CD1c-positive myeloid dendritic cell (primary cell): ENCODE data around the gene PRR5L.

Experiments
- DNase-seq: peaks from one replicate; pipeline ENCODE4 v3.0.0-alpha.2; 2016; ENCODE audit errors: extremely low spot score

Gene PRR5L

DNA sequence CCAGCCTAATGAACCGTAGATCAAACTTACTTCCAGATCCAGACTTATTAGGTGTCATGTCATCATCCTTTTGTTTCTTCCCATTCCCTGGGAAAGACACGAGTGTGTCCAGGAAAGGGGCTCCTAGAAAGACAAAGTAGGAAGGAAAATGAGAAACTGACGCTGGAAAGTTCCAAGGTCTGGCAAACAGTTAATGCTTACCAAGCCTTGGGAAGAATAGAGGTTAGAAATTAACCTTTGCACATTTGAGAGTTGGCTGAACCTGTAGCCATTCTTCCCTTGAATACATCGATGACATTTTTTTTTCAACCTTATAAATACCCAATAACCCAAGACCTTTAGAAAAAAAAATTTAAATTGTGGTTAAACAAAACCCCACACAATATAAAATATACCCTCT is 136.7 kb downstream of the PRR5L start:
- no peak for DNase-seq

DNA sequence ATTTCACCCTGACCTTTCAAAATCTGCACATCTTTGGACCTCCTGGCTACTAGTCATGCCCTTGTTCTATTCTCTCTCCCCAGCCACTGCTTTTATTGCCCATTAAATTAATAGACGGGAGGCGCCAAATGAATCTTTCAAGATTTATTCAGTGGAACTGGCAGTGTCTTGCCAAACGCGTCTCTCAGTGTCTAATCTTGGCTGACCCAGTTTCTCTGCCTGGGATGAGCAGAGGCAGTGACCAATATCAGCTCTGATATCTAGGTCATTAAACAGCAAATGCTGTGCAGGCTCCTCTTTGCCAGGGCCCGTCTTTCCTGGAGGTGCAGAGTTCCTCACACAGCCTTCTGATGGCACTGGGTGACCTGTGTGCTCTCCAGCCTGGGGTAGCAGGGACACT is 140.0 kb downstream of the PRR5L start:
- DNase-seq: no peak

DNA sequence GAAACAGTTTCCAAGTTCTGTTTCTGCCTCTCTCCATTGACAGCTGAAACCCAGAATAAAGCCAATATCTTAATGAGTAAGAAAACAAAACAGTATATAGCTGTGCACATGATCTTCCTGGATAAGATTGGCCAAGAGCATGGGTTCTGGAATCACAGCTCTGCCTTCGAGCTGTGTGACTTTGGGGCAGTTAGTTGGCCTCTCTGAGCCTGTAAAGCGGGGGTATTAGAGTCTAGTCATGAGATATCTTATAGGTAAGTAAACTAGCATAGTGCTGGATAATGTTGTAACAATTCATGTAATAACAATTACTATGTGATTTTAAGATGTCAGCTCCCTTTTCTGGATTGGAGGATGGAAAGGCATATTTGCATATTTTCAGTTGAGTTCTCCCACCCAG is 140.5 kb downstream of the PRR5L start:
- DNase-seq: no peak

DNA sequence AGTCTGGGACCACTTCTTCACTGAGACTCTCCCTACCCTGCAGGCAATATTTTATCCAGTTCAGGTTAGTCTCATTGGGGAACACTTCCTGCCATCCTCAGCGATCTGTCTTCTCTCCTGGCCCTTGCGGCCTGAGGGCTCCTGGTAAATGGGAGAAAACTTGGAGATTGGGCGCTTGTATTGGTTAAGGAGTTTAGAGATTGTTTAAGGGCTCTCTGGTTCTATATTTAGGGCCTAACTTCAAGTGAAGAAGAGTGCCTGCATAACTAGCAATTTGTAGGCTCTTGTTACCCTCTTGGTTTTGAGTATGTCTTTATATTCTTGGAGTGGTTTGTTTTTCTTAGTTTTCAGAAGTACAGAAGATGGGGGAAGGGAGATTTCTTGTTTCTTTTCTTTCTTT is 141.3 kb downstream of the PRR5L start:
- DNase-seq: no peak

DNA sequence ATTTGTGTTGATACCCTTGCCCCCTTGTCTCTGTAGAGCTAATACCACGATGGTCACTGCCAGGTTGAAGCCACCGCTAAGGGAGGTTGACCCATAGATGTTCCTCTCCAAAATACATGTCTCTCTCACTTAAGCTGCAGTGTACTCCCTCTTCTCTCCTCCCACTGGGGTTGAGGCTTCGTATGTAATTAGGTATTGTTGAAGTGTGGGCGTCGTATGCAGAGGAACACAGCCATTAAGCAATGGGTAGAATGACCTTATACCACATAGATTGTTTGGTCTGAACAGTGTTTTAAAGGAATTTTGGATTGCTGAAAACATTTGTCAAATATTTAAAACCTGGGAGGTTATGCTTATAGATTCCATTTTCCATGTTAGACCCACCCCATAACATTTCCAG is 142.0 kb downstream of the PRR5L start:
- no peak for DNase-seq

DNA sequence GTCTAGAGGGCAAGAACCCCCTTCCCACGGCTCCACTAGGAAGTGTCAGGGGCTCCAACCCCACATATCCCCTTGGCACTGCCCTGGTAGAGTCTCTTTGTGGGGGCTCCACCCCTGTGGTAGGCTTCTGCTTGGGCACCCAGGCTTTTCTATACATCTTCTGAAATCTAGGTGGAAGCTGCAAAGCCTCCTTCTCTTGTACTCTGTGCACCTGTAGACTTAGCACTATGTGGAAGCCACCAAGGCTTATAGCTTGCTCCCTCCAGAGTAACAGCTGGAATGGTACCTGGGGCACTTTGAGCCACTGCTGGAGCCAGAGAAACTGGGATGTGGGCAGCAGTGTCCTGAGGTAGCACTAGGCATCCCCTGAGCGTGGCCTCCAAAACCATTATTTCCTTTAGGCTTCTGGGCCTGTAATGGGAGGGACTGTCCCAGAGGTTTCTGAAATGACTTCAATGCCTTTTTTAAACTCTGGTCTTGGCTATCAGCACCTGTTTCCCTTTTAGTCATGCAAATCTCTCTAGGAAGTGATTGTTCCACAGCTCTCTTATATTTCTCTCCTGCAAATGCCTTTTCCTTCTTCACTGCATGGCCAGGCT is 145.6 kb downstream of the PRR5L start:
- DNase-seq: no peak

DNA sequence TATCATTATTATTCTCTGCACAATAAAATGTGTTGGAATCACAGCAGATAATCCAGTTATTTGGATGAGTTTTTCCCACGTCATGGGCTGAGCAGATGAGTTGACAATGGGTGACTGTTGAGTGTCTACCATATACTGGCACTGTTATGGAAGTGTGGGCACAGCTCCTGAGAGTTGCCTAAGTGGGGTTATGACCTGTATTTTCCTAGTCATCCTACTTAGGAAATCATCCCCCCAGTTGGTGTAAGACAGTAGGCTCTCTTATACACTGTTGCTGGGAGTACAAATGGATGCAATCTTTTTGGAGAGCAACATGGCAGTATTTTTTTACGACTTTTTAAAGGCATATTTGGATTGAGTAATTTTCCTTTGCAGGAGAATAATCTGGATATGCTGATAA is 147.6 kb downstream of the PRR5L start:
- no peak for DNase-seq

DNA sequence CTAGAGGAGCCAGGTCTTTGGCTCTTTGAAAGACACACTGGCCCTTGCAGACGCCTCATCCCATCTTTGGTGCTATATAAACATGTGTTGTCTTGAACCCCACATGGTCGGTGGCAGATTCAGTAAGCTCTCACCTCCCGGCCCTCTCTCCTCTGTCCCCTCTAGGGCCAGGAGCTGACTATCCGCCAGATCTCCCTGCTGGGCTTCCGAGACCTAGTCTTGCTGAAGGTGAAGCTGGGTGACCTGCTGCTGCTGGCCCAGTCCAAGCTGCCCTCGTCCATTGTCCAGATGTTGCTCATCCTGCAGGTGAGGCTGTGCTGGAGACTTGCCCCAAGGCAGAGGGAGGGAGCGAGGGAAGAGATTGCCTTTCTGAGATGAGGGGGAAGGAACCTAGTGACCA is 150.0 kb downstream of the PRR5L start:
- DNase-seq: no peak

DNA sequence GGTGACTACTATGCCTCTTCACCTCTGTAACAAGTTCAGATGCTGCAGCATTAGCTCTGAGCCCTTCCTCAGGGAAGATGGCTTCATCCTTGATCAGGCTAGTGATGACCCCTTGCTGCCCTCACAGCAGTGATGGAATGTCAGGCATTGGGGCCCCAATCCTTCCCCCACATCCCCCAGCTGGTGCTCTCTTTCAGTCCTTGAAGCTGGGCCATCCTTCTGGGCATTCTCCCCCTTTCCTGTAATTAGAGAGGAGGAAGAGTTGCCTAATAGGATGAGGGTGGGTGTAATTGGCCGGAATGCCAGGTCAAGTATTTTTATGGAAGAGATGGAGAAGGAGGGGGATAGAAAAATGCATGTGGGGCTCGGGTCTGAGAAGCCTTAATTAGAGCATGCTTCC is 151.4 kb downstream of the PRR5L start:
- DNase-seq: no peak

DNA sequence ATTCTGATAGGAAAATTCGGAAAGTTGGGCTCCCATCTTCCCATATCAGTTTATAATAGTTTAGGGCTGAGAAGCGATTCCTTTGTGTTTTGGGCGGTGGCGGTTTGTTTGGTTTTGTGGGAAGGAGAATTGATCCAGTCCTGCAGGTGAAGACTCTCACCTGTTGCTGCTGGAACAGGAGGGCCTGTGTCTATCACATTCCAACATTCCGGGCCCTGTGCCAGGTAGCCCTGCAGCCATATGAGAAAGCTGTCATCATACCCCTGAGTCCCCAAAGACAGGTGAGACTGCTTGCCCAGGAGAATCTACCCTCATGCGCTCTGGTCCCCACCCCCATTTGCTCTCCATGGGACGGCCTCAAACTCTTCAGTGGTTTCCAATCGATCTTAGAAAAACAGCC is 151.9 kb downstream of the PRR5L start:
- no peak for DNase-seq

DNA sequence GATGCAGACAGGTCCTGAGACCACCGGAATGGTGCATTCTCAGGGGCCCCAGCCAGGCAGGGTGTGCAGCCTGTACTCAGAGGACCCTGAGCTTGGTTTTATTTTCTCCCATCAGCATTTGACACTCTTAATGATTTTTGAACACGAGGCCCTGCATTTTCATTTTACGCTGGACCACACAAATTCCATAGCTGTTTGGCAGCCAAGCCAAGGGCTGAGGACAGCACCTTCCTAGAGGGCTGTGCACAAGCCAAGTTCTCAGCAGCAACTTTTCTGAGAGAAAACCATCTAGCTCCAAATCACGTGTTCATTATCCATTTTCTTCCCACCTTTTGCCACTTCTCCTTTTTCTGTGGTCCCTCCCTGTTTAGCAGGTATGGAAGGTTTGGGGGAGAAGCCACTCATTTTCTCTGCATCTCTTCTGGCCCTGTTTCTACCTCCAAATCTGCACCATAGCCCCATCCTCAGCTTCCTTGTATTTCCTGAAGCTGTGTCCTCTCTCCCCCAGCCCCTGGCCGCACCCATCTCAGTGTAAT is 153.5 kb downstream of the PRR5L start:
- no peak for DNase-seq

DNA sequence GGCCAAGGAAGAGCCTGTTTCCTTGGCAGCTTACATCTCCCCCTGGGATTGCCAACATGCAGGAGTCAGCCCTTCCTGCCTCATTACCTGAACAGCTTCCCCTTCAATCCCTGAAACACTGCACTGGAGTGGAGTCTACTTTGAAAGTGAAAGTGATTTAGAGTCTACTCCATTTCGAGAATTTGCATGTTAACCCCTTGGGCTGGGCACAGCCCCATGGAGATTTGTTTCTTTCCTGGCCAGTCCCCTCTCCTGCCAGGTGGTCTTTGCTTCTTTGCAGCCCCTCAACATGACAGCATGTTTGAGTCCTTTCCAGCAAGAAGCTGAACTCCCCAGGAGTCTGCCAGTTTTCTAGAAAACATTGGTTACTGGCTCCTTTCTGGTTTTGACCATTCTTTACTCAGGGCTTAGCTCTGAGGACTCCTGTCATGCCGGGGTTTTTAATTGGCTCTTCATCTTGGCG is 154.1 kb downstream of the PRR5L start:
- DNase-seq: no peak

DNA sequence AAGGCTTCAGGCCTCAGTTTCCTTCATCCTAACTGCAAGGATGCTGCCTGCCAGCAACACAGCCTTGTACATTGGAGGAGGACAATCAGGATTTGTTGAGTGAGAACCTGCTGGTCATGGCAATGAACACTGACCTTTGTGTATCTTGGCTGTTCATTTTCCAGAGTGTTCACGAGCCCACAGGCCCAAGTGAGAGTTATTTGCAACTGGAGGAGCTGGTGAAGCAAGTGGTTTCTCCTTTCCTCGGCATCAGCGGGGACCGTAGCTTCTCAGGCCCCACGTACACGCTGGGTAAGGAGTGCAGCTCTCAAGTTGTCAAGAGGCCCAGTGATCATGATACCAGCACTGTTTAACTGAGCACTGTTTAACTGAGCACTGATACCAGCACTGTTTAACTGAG is 155.0 kb downstream of the PRR5L start:
- no peak for DNase-seq

DNA sequence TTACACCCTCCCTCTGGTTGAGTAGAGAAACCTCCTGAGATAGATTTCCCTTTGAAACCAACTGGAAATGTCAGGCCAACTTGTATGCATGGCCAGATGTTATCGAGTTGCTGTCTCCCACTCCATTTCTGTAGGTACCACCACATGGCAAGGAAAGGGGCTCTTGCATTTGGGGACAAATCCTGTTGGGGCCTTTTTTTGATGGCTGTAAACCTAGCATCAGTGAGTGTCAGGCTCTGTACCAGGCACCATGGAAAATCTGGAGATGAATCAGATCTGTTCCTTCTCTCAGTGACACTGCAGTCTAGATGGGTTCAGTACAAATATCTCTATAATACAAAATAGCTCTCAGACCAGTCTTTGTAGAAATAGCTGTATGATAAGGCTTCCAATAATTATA is 155.6 kb downstream of the PRR5L start:
- DNase-seq: no peak

DNA sequence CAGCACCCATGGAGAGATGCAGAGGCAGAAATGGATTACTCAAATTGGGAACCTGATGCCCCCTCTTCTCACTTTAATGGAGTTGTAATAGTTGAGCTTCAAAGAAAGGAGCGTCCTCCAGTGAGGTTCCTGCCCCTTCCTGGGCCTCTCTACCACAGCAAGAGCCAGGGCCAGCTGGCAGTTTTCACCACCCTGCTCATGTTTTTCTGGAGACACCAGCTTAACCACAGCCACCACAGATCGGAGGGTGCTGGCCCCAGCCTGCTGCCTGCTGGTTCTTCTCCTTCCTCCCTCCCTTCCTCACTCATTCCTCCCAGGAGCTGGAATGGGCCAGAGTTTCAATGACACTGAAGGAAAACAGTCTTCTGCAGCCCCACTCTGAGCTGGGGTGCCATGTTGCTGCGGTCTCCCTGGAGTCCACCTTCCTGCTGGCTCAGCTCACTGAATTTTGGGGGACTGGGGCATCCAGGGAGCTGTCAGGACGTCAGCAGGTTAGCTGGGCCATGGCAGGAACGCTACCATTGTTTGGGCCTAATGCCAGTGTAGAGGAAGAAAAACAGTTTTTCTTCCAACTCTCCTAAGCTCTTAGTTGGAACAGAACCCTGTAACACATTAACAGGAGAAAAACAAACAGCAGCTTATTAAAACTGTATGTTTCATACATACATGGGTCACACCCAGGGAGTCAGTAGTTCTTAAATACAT is 156.3 kb downstream of the PRR5L start:
- no peak for DNase-seq

DNA sequence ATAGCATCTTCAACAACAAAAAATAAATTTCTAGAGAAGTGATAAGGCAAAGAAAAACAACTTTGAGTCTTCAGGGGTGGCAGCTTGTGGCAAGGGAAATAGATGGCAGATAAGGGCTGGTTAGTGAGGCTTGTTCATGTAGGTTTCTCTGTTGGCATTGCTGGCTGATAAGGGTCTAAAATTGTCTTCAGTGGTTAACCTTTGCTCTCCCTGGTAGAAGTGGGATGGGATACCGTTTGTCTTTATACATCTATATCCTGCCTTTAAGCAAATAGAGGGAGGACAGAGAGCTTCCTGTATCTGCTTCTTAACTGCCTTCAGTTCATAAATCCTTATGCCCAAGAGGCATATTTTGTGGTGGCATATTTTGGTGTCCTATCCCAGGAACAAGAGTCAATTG is 156.9 kb downstream of the PRR5L start:
- no peak for DNase-seq

DNA sequence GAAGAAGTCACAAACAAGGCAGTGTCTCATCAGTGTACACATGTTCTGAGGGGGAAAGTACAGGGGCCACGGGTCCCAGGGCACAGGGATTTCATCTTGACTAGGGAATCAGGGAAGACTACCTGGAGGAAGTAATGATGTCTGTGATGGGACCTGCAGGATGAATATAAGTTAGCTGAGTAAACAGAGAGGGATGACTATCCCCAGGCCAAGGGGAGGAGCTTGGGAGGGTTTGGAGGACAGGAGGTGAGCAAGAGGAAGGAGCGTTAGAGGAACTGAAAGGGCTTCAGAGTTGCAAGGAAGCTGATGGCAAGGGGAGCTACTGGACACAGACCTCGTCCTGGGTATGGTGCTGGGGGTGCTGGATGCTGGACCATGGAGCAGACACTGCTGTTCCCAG is 157.6 kb downstream of the PRR5L start:
- DNase-seq: peak; percentile 69

DNA sequence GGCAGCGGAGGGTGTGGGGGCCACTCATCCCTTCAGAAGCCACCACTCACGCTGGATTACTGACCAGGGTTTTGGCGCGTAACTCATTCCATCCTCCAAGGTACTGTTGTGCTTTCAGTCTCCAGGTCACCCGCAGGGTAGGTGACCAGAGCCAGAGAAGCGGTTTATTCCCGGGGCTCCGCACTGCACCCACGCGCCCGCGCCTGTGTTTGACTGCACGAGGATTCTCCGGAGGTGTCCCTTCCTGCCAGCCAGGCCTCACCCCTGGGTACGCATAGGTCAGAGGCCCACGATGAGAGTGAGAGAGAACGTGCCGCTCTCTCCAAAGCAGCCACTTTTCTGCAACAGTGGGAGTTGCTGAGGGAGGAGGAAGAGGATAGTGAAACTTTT is 158.5 kb downstream of the PRR5L start:
- no peak for DNase-seq

DNA sequence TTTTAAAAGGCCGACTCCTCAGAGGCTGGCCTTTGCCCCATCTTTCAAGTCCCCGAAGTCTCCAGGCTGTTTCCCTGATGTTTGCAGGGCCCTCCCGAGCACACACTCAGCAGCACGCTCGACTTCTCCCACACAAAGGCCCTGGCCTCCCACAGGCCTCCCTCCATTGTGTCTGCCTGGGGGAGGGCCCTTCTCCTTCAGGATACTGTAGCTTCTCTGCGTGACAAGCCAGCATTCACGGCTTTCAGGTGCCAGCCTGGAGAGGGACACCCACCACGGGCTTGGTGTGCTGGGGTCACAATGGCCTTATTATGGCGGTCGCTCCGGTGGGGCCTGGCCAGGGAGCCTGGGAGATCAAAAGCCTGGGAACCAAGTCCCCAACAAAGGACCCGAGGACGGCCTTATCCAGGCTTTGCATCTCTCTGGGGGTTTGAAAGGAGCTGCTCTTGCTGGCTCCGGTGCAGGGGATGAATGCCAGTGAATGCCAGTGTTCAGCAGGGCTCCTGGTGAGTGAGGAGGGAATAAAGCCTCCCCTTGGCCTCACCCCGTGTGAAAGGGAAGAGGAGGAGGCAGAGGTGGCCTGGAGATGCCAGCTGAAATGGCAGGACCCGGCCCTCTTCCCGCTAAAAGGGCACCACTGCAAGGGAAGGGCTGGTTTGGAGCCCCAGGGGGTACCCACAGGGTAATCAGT is 159.0 kb downstream of the PRR5L start:
- peak; percentile 11 for DNase-seq

DNA sequence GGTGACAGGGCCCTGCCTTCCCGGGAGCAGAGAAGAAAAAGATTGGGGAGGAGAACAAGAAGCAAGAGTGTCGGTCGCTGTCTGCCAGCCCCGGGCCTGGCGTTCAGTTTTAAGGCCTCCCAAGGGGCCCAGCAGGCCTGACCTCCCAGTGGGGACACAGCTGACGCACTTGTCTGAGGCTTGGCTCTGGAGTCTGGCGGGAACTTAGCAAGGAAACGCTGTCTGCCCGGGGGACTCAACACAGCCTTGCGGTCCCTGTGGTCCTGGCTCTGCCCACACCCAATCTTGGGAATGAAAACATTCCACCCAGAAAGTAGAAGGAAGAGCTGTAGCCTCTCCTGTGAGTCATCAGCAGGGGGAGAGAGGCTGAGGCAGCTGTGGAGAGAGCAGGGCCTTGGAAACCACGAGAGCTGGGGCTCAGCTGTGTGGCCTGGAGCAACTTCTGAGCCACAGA is 159.6 kb downstream of the PRR5L start:
- no peak for DNase-seq

DNA sequence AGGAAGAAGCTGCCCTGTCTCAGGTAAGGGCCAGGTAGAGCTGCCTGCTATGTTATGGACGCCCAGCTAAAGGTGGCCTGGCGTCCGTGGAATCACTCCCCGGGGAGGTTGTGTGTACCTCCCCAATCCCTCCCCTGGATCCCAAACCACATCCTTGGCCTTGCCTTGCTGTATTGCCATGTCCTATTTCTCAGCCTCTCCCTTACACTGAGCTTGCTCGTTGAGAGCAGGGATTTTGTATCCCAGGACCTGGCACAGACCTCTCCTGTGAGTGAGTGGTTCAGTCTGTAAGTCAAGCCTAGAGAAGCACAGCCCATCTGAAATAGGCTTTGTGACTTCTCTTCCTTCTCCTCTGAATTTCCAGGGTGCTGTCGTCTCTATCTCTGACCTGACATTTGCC is 160.1 kb downstream of the PRR5L start:
- no peak for DNase-seq

DNA sequence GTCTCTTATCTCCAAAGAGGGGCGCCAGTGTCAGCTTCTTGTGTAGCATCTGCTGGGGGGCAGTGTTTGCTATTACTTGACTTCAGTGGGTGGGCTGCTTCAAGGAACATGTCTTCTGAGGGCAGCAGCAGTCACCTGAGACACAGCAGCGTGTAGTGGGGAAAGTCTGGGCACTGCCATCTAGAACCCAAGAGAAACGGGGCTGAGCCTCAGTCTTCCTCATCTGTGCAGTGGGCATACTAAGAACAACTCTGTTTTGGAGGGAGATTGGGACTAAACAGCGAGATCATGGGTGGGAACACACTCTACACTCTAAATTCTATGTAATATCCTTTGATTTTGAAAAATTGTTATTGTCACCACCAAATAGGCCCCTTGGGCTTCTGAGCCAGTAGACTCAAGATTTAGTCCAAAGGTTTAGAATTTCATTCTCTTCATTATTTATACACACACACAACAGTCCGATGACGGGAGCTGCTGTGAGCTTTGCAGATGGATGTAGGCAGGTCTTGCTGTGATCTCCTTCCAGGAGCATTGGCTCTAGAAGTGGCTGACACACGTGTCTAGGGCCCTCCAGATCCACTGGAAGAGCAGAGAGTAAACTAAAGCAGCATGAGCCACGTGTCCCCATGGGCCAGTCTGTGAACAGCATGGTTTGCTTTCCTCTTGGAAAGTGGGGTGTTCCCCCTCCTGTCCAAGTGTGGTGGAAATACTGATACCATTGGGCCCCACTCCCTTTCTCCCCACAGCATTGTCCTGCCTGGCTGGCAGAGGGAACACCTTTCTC is 162.2 kb downstream of the PRR5L start:
- no peak for DNase-seq
